GM19468 (cell line): ENCODE results near the gene CCR8.

ENCODE experiments used
- ATAC-seq: cut with Tn5 transposase; IDR thresholded peaks from one replicate; pipeline ENCODE4 v1.9.1; 2021; ENCODE audit warnings: mild to moderate bottlenecking, moderate library complexity, moderate number of reproducible peaks; ENCODE audit not compliant: unreplicated experiment; ENCODE audit errors: extremely low read depth

The CCR8 gene

DNA sequence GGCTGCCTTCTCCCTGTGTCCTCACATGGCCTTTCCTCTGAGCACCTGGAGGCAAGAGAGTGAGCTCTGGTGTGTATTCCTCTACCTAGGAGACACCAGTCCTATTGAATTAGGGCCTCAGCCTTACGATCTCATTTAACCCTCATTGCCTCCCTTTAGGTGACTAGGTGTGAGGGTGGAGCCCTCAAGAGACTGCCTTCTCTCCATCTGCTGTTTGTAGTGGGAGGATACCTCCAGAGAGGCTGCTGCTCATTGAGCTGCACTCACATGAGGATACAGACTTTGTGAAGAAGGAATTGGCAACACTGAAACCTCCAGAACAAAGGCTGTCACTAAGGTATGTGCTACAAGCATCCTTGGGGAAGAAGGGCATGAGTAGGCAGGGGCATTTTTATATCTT, at the start of gene CCR8:
TSS of gene CCR8 (plus strand) at position 217 of the 400 bp plus-strand sequence. CDS start 2,623 bp downstream, outside the sequence.
- ATAC-seq, result no peak

- no peak for ATAC-seq
Measured at GRCh38 chr3:39279745-39280517, 49.6 kb upstream of the CCR8 start, which contains the start of gene CX3CR1. CX3CR1 (minus strand) TSS chr3:39280036; CDS start chr3:39266509, 13,527 bp downstream.

GRCh38 chr3:39280571-39280970, 48.9 kb upstream of the CCR8 start:
- no peak for ATAC-seq

- no peak for ATAC-seq
Measured at GRCh38 chr3:39281533-39281932, 48.0 kb upstream of the CCR8 start.

DNA sequence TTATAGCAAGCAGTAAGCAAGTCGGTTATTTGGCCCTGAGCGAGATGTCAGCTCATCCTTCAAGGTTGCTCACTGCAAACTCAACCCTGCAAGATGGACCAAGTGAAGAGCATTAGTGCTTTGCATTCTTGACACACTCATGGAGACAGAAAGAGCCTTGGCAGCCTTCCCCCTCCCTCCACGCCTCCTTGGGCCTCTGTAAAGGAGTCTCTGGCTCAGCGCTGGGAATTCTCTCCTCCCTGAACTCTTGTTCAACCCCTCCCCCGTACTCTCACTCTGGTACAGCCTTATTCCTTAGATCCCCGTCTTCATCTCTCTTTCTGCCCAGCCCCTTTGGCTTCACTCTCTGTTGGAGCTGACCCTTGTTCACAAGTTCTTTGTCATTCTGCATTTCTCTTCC, 47.5 kb upstream of the CCR8 start:
- ATAC-seq, result no peak

DNA sequence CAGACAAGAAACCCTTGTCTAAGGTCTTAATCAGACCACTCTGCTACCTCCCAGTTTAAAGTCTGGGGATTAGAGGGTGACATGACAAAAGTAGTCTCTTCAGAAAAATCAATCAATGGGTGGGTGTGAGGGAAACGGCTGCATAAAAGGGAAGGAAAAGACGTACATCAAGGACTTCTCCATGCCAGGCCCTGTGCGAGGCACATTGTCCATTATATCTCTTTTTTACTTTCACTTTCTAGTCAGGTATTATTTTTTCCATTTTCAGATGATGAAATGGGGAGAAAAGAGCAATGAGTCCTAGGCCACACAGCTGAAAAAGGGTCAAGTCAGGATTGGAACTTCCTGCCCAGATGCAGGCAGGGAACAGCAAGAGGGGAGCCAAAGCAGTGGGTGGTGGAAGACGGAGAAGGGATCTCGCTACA, 45.0 kb upstream of the CCR8 start:
- ATAC-seq, result no peak

DNA sequence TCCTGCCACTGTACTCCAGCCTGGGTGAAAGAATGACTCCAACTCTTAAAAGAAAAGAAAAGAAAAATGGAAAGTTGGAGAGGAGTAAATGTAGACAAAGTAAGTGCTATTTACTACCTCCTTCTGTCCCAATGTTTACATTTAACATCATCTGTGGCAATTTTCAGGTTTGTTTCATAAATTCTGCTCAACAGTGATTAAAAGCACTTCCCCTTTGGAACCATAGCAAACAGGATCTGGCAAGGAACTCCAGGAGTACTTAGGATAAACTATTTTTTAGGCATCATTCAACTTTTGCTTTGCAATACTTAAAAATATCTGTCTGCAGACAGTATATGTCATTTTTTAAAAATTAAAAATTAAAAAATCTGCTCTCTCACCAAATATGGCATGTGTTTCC, 44.2 kb upstream of the CCR8 start:
- no peak for ATAC-seq

- ATAC-seq, result no peak
Measured at GRCh38 chr3:39286771-39287170, 42.7 kb upstream of the CCR8 start.

DNA sequence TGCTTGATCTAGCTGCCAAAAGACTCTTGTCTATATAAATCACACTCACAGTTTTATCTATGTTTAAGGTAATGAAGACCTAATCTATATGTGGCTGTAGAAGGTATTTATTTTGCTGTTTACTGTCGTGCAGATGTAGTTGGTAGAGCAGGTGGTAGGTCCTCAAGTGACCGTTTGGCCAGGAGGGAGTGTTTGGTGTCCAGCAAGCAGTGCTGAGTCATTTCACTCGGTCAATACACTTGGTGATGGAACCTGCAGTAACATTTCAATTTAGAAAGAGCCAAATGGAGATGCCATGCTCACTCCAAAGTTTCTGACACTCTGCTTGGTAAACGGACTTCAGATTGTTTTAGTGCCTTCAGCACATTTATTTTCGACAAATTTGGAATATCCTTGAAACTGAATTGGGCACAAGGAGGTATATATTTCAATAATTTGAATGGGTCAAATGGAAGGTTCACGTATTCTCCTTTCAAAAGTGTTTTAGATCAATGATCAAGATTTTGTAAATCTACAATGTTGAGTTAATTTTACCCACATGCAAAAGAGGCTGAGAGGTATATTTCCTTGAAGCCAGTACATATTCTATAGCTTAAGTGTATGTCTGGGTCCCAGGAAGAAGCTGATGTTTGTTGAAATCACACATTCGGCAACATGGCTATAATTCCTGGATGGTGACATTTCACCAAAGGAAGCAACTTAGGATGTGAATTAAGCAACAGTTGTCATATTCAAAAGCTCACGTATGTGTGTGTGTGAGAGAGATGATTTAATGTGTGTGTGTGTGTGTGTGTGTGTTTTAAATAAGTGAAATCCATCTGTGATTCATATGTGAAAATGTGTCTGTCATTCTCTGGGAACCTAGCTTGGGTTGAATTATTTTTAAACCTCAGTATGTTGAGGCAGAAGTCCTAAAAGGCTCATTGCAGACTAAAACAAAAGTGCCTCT, 42.0 kb upstream of the CCR8 start:
- no peak for ATAC-seq

GRCh38 chr3:39288300-39288808, 41.2 kb upstream of the CCR8 start:
- ATAC-seq, result peak; percentile 94

DNA sequence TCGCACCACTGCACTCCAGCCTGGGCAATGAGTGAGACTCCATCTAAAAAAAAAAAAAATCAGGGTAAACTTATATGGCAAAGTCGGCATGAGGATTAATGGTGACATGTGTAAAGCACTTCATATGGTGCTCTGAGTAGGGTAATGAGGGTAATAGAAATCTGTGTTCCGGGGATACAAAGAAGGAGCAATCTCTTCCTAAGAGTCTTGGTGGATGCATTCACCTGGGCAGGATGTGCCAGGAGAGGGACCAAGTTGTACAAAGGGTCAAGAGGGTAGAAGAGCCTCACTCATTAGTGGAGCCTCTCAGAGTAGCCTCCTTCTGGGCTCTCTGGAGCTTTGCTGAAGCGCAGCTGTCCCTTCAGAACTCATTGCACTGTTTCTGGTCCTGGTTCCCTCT, 40.4 kb upstream of the CCR8 start:
- no peak for ATAC-seq

DNA sequence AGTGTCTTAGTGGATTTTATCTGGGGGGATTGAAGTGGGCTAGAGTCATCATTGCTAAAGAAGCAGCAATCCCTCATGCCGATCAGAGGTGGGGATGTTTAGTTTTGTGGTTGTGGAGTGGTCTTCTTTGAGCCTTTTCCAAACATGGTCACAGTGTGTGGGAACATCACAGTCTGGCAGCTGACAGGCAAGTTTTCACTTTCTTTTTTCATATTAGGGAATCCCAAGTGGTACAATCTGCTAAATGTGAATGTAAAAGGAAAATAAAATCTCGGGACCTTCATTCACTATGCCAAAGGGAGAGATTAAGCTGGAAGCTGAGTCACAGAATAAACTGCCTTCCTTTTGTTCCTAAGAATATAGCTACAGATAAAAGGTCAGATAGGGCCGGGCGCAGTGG, 39.3 kb upstream of the CCR8 start:
- no peak for ATAC-seq

- no peak for ATAC-seq
Measured at GRCh38 chr3:39291903-39292329, 37.6 kb upstream of the CCR8 start.

DNA sequence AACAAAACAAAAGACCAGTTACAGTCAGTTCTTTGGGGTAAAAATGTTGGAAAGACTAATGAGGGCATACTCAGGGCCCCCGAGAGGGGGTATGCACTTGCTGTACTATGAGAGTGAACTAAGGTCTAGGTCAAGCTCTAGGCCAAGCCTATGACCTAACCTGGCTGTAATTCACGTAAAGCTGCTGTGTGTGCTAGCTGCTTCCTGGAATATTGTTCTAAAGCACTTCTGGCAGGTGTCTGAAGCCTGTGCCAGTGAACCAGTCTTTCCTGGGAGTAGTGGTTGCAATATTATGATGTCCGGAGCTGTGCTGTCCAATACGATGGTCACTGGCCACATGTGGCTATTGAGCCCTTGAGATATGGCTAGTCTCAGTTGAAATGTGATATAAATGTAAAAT, 36.5 kb upstream of the CCR8 start:
- ATAC-seq, result no peak

- no peak for ATAC-seq
Measured at GRCh38 chr3:39294446-39295183, 34.9 kb upstream of the CCR8 start.

DNA sequence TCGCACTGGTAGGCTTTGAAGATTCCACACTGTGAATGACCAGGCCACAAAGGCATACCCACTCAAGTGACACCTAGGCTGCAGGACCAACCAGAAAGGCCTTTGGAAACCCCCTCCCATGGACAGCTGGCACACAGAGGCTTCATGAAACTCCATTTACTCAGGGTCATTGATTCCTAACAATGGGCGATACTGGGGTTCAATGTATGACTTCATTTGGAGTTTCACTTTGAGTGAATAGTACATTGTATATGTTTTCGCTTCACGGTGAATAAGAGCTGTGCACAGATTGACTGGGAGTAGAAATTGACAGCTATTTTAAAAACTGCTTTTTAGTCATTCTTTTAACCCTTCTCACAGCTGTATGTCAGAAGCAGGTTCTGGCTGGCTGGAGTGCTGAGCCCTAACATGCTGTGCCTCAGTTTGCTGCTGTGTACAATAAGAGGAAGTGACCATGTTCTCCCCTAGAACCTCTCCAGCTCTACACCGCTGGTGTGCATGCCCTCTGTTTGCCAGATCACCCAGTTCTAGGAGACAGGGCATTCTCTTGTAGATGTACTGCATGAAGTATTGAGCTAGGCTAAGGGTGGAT, 34.2 kb upstream of the CCR8 start:
- peak; percentile 67 for ATAC-seq

DNA sequence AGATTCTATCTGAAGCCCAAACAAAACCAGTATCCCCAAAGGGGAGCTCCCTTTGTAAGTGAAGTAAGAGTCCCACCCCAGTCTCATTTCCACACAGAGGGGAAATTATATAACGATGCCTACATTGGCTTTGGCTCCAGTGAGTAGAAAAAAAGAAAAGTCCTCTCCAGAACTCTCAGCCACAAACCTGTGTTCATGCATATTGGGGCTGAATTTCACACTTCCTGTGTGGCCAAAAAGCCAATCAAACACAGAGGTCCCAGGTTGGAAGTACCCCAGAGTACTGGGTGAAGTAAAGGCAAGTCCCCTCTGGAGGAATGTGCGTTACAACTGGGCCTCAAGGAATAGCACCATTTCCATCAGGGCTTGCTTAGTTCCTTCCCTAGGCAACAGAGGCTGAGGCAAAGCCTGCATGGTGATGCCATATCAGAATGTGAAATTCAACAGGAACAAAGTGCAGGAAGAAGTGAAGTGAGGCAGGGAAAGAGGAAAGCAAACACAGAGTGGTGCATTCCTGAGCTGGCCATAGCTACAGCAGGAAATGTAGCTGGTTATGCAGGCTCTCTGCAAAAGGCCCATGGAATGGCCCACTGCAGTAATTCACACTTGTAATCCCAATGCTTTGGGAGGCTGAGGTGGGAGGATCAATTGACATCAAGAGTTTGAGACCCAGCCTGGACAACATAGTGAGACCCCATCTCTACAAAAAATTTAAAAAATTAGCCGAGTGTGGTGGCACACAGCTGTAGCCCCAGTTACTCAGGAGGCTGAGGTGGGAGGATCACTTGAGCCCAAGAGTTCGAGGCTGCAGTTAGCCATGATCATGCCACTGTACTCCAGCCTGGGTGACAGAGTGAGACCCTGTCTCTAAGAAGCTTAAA, 33.1 kb upstream of the CCR8 start:
- no peak for ATAC-seq

GRCh38 chr3:39299279-39299678, 30.2 kb upstream of the CCR8 start:
- no peak for ATAC-seq

GRCh38 chr3:39302178-39302577, 27.3 kb upstream of the CCR8 start:
- no peak for ATAC-seq
